Parathyroid adenoma (tissue), 2 donors: Measurements from ENCODE around the gene HMG20B.

Source experiments
- H2AFZ ChIP-seq: fragments of 300-600 bp; sonication (generic); one replicate; pipeline ENCODE4 v1.7.0; 2017; ENCODE audit warnings: antibody characterized with exemption, mild to moderate bottlenecking
- H3K27ac ChIP-seq: fragments of 300-600 bp; sonication (generic); one replicate; pipeline ENCODE4 v1.7.0; 2017
- H3K27me3 ChIP-seq: fragments of 300-600 bp; sonication (generic); one replicate; pipeline ENCODE4 v1.7.0; 2017; ENCODE audit warnings: low read length; ENCODE audit not compliant: control insufficient read depth, insufficient read depth
- H3K36me3 ChIP-seq: fragments of 300-600 bp; sonication (generic); one replicate; pipeline ENCODE4 v1.7.0; 2017; ENCODE audit warnings: low read length; ENCODE audit not compliant: control insufficient read depth, insufficient read depth
- H3K4me1 ChIP-seq: fragments of 300-600 bp; sonication (generic); one replicate; pipeline ENCODE4 v1.7.0; 2017; ENCODE audit warnings: control low read depth
- H3K4me2 ChIP-seq: fragments of 300-600 bp; sonication (generic); one replicate; pipeline ENCODE4 v1.7.0; 2017; ENCODE audit warnings: low read length
- H3K4me3 ChIP-seq: fragments of 300-600 bp; sonication (generic); one replicate; pipeline ENCODE4 v1.7.0; 2017; ENCODE audit warnings: low read depth, low read length
- H3K79me2 ChIP-seq: fragments of 300-600 bp; sonication (generic); one replicate; pipeline ENCODE4 v1.7.0; 2017; ENCODE audit warnings: control low read depth
- H3K9ac ChIP-seq: fragments of 300-600 bp; sonication (generic); one replicate; pipeline ENCODE4 v1.7.0; 2017; ENCODE audit warnings: mild to moderate bottlenecking
- H3K9me3 ChIP-seq: fragments of 300-600 bp; sonication (generic); one replicate; pipeline ENCODE4 v1.7.0; 2017; ENCODE audit warnings: low read length; ENCODE audit not compliant: control insufficient read depth
- CTCF ChIP-seq: fragments of 300-600 bp; sonication (generic); IDR thresholded peaks from one replicate; pipeline ENCODE4 v1.7.0; 2017; ENCODE audit warnings: antibody characterized with exemption, mild to moderate bottlenecking
- donor health status: primary hyperparathyroidism.

The HMG20B gene

GRCh38 chr19:3530389-3530788, 42.4 kb upstream of the HMG20B start:
- H3K4me1 ChIP-seq, result no peaks in the 10 kb centered on the region
- no peak overlapping the region for H3K27ac ChIP-seq
- H3K9me3 ChIP-seq, result no peaks in the 10 kb centered on the region
- H3K4me3 ChIP-seq, result no peak overlapping the region
- H3K9ac ChIP-seq, result no peak overlapping the region
- H2AFZ ChIP-seq, result no peak overlapping the region
- no peak for TF ChIP-seq CTCF
- no peaks in the 10 kb centered on the region for H3K79me2 ChIP-seq
- no peaks in the 10 kb centered on the region for H3K36me3 ChIP-seq
- no peak overlapping the region for H3K4me2 ChIP-seq
- H3K27me3 ChIP-seq, result no peaks in the 10 kb centered on the region

DNA sequence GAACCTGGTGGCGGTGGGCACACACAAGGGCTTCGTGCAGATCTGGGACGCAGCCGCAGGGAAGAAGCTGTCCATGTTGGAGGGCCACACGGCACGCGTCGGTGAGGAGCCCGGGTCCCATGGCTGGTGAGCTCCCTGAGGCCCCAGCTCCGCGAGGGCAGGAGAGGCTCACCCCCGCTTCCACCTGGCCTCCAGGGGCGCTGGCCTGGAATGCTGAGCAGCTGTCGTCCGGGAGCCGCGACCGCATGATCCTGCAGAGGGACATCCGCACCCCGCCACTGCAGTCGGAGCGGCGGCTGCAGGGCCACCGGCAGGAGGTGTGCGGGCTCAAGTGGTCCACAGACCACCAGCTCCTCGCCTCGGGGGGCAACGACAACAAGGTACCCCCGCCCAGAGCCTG, 41.0 kb upstream of the HMG20B start:
- Histone ChIP-seq H3K9me3 (no peaks in the 10 kb centered on the region), H3K4me3 (no peak overlapping the region), H3K27ac (no peak overlapping the region), H3K27me3 (no peaks in the 10 kb centered on the region), H2AFZ (no peak overlapping the region), H3K4me2 (no peak overlapping the region), H3K4me1 (no peaks in the 10 kb centered on the region), H3K79me2 (no peaks in the 10 kb centered on the region), H3K9ac (no peak overlapping the region), H3K36me3 (no peaks in the 10 kb centered on the region)
- TF ChIP-seq CTCF, result no peak

GRCh38 chr19:3532154-3532786, 40.5 kb upstream of the HMG20B start:
- H3K4me2 ChIP-seq, result no peak overlapping the region
- no peaks in the 10 kb centered on the region for H3K27me3 ChIP-seq
- H3K4me3 ChIP-seq, result no peak overlapping the region
- TF ChIP-seq CTCF, result no peak
- no peaks in the 10 kb centered on the region for H3K36me3 ChIP-seq
- no peak overlapping the region for H2AFZ ChIP-seq
- H3K9me3 ChIP-seq, result no peaks in the 10 kb centered on the region
- H3K9ac ChIP-seq, result no peak overlapping the region
- no peaks in the 10 kb centered on the region for H3K79me2 ChIP-seq
- H3K4me1 ChIP-seq, result no peaks in the 10 kb centered on the region
- H3K27ac ChIP-seq, result no peak overlapping the region

GRCh38 chr19:3533033-3533432, 39.7 kb upstream of the HMG20B start:
- no peak overlapping the region for H3K9ac ChIP-seq

More at GRCh38 chr19:3533033-3533432, 39.7 kb upstream of the HMG20B start:
- Histone ChIP-seq H3K36me3 (no peaks in the 10 kb centered on the region), H3K4me3 (no peak overlapping the region), H3K4me2 (no peak overlapping the region), H3K27me3 (no peaks in the 10 kb centered on the region), H3K9me3 (no peaks in the 10 kb centered on the region), H3K27ac (no peak overlapping the region), H3K4me1 (no peaks in the 10 kb centered on the region), H2AFZ (no peak overlapping the region), H3K79me2 (no peaks in the 10 kb centered on the region)
- TF ChIP-seq CTCF, result no peak
